Stimulated activated memory B cell treated with anti-CD40 and anti-IgM and Interleukin-4, amounts not matched to agents 10 μg/mL and 1 μg/mL and 100 μg/mL, for 72 hours (primary cell): Measurements from ENCODE around the gene PLOD3.
"Not testable (repeated sequence)": the region's sequence is repeated elsewhere in the genome, so short reads cannot be mapped to it uniquely, and the experiment has no call there.

Experiments used
- ATAC-seq: fragments of 150-1000 bp; cut with Tn5 transposase; 2 replicates; pipeline ENCODE4 v1.10.0; 2021
- H3K27ac Mint-ChIP-seq: one replicate; pipeline ENCODE4 v1.8.0; 2022; ENCODE audit warnings: mild to moderate bottlenecking, mixed read lengths
- H3K27me3 Mint-ChIP-seq: one replicate; pipeline ENCODE4 v1.8.0; 2022; ENCODE audit warnings: mixed read lengths
- H3K36me3 Mint-ChIP-seq: one replicate; pipeline ENCODE4 v1.8.0; 2022; ENCODE audit warnings: mixed read lengths
- H3K4me1 Mint-ChIP-seq: one replicate; pipeline ENCODE4 v1.8.0; 2022; ENCODE audit warnings: mixed read lengths
- H3K4me3 Mint-ChIP-seq: one replicate; pipeline ENCODE4 v1.8.0; 2022; ENCODE audit warnings: mild to moderate bottlenecking, moderate library complexity, mixed read lengths
- H3K9me3 Mint-ChIP-seq: one replicate; pipeline ENCODE4 v1.8.0; 2022; ENCODE audit warnings: mixed read lengths

The PLOD3 gene, protein sequence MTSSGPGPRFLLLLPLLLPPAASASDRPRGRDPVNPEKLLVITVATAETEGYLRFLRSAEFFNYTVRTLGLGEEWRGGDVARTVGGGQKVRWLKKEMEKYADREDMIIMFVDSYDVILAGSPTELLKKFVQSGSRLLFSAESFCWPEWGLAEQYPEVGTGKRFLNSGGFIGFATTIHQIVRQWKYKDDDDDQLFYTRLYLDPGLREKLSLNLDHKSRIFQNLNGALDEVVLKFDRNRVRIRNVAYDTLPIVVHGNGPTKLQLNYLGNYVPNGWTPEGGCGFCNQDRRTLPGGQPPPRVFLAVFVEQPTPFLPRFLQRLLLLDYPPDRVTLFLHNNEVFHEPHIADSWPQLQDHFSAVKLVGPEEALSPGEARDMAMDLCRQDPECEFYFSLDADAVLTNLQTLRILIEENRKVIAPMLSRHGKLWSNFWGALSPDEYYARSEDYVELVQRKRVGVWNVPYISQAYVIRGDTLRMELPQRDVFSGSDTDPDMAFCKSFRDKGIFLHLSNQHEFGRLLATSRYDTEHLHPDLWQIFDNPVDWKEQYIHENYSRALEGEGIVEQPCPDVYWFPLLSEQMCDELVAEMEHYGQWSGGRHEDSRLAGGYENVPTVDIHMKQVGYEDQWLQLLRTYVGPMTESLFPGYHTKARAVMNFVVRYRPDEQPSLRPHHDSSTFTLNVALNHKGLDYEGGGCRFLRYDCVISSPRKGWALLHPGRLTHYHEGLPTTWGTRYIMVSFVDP

DNA sequence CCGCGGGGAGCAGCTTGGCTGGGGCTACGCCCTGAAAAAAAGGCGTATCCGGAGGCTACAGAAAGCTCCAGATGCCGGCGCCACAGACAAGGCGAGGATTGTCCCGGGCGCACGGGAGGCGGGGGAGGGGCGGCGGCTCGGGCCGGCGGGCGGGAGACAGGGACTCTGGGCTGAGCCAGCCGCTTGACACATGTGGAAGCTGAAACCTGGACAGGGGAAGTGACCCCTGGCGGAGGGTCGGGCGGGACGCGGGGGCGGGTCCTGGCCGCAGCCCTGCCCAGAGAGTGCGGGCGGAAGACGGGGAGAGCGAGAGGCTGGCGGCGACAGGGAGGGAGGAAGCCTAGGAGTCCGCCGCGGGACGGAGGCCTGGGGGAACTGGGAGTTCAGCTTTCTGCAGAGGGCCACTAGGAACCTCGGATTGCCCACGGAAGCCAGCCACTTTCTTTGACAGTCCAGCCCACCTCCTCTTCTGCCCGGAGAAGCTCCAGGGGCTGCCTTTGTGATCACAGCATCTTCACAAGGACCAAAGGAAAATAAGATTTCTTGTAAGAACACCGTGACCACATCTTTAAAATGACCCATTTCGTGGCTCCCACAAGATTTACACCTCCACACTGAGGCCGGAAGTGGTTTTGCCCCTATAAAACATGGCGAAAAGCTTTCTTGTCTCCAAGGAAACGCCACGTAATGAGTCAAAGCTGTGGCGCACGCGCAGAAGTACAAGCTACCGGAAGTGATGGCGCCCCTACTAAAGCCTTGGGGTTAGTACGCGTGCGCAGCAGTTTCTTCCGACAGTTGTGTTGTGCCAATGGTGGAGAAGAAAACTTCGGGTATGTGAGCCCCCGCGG, at the start of gene PLOD3, which contains the start of gene ZNHIT1:
Gene PLOD3 (minus strand): TSS at position 194 of the 848 bp plus-strand sequence. CDS start 307 bp downstream, outside the sequence.
Gene ZNHIT1 (plus strand): TSS at position 778 of the 848 bp plus-strand sequence. CDS start 31 bp downstream, at position 809.
- Mint-ChIP-seq H3K27ac (peak within 1 kb of the TSS; percentile 94), H3K9me3 (no peaks in the 10 kb centered on the region), H3K36me3 (peaks cover 39% of the 10 kb centered on the region), H3K27me3 (no peaks in the 10 kb centered on the region), H3K4me1 (peaks cover 52% of the 10 kb centered on the region), H3K4me3 (peak within 1 kb of the TSS; percentile 98)
- ATAC-seq: peak; percentile 88

DNA sequence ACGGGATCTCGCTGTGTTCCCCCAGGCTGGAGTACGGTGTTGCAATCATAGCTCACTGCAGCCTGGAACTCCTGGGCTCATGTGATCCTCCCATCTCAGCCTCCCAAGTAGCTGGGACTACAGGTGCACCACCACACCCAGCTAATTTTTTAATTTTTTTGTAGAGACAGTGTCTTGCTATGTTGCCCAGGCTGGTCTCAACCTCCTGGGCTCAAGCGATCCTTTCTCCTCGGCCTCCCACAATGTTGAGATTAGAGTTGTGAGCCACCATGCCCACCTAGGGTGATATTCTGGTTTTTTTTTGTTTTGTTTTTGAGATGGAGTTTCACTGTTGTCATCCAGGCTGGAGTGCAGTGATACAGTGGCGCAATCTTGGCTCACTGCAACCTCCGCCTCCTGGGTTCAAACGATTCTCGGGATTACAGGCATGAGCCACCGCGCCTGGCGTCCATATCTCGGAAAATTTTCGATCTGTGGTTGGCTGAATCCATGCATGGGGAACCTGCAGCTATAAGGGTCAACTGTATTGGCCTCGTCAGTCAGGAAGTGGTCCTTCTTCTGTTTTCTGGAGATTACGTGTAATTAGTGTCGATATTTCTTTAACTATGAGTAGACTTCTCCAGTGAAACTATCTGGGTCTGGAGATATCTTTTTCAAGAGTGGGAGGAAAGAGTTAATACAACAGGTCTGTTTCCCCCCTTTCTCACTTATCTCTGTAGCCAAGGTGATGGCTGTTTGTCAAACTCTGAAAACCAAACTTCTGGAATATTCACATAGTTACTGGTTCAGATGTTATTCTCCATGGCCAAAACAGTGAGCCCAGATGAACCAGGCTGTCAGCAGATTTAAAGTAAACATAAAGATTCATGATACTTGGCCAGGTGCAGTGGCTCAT, 48.5 kb upstream of the PLOD3 start:
- H3K27ac Mint-ChIP-seq: no peak overlapping the region
- H3K4me3 Mint-ChIP-seq: no peak overlapping the region
- H3K36me3 Mint-ChIP-seq: no peaks in the 10 kb centered on the region
- ATAC-seq: no peak
- no peaks in the 10 kb centered on the region for H3K9me3 Mint-ChIP-seq
- peaks cover 9% of the 10 kb centered on the region for H3K4me1 Mint-ChIP-seq
- H3K27me3 Mint-ChIP-seq: peaks cover 20% of the 10 kb centered on the region

DNA sequence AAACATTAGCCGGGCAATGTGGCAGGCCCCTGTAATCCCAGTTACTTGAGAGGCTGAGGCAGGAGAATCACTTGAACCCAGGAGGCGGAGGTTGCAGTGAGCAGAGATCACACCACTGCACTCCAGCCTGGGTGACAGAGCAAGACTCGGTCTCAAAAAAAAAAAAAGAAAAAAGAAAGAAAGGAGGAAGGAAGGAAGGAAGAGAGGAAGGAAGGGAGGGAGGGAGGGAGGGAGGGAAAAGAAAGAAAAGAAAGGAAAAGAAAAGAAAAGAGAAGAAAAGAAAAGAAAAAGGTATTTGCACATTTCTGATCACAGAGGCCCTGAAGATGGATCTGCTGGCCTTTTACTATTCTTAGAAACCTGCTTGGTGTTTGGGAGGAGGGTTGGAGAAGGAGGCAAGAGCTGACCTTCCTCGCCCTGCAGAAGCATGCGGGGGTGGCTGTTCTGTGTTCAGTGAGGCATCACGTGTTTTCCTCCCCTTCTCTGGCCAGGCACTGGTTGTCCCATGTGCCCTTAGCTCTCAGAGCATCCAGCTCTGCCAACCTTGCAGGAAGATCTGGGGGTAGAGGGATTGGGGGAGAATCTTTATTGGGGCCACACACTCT, 46.8 kb upstream of the PLOD3 start:
- H3K27me3 Mint-ChIP-seq: peaks cover 20% of the 10 kb centered on the region
- not testable (repeated sequence) for H3K4me3 Mint-ChIP-seq, H3K4me1 Mint-ChIP-seq, H3K36me3 Mint-ChIP-seq, ATAC-seq, H3K9me3 Mint-ChIP-seq, H3K27ac Mint-ChIP-seq

DNA sequence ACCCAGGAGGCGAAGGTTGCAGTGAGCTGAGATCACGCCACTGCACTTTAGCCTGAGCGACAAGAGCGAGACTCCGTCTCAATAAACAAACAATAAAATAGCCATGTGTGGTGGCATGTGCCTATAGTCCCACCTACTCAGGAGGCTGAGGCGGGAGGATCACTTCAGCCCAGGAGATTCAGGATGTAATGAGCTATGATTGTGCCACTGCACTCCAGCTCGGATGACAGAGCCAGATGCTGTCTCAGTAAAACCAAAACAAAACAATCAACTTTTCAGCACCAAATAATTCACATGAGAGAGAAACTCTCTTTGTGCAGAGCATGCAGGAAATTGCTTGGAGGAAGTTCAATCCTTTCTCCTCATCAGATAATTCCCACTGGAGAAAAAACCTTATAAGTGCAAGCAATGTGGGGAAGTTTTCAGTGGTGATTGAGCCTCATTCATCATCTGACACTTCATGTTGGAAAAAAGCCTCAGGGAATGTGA, 40.9 kb upstream of the PLOD3 start:
- Mint-ChIP-seq H3K9me3 (no peaks in the 10 kb centered on the region), H3K4me3 (no peak overlapping the region), H3K4me1 (no peaks in the 10 kb centered on the region), H3K27me3 (peaks cover 10% of the 10 kb centered on the region), H3K36me3 (no peaks in the 10 kb centered on the region), H3K27ac (no peak overlapping the region)
- no peak for ATAC-seq

DNA sequence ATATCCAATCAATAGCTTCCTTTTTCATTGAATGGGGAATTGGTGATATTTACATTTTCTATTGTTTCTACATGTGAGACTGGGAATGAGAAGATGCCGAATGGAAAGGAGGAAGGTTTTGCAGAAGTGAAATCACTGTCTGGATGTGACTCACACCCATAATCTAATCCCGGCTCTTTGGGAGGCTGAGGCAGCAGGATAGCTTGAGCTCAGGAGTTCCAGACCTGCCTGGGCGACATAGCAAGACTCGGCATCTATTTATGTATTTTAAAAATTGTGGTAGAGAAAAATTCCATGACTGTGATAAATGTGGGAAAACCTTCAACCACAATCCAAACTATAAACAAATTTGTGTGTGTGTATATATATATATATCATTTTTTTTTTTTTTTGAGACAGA, 38.4 kb upstream of the PLOD3 start:
- H3K9me3 Mint-ChIP-seq: no peaks in the 10 kb centered on the region
- peaks cover 10% of the 10 kb centered on the region for H3K27me3 Mint-ChIP-seq
- no peak overlapping the region for H3K27ac Mint-ChIP-seq
- no peak for ATAC-seq
- peaks cover 10% of the 10 kb centered on the region for H3K4me1 Mint-ChIP-seq
- H3K4me3 Mint-ChIP-seq: no peak overlapping the region
- peaks cover 7% of the 10 kb centered on the region for H3K36me3 Mint-ChIP-seq

DNA sequence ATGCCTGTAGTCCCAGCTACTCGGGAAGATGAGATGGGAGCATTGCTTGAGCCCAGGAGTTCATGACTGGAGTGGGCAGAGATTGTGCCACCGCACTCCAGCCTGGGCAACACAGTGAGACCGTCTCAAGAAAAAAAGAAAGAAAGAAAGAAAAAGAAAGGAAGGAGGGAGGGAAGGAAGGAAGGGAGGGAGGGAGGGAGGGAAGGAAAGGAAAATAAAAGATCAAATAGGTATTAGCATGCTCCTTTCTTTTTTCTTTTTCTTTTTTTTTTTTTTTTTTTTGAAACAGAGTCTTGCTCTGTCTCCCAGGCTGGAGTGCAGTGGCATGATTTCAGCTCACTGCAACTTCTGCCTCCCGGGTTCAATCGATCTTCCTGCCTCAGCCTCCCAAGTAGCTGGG, 35.8 kb upstream of the PLOD3 start:
- ATAC-seq: not testable (repeated sequence)
- peaks cover 10% of the 10 kb centered on the region for H3K27me3 Mint-ChIP-seq

DNA sequence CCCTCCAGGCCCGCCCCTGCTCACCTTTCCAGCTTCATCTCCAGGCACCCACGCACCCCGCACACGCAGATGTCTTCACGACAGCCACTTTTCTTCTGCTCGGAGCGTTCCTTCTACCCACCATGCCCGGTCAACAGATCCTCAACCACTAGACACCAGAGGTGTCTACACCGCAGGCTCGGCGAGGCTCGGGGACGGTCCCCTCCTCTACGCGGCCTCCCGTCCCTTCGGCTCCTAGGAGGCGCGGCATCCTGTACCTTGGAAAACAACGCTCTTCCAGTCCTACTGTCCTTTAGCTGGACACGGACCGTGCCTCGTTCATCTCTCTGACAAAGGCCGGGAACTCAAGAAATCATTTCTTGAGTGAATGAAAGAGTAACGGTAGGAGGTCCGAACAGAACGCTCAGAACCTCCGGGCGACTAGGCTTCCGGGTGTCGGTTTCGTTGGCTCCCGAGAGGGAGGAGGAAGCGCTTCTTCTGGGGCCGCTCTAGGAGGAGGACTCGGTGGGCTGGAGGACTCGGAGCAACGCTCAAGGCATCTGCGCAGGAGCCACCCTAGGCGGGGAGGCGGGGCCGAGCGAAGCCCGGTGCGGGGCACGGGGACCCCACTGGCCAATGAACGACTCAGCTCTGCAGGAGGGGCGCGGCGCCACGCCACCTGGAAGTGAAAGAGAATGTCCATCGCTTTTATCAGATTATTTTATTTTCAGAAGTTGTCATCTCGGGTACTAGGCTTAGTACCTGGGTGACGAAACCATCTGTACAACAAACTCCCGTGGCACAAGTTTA, 34.7 kb upstream of the PLOD3 start:
- Mint-ChIP-seq H3K4me3 (peak overlapping the region; percentile 93), H3K36me3 (peaks cover 29% of the 10 kb centered on the region), H3K4me1 (peaks cover 33% of the 10 kb centered on the region), H3K27me3 (peaks cover 10% of the 10 kb centered on the region), H3K27ac (peak overlapping the region; percentile 98), H3K9me3 (no peaks in the 10 kb centered on the region)
- peak; percentile 100 for ATAC-seq

More for the DNA sequence above, 35.8 kb upstream of the PLOD3 start:
- H3K27ac Mint-ChIP-seq, H3K9me3 Mint-ChIP-seq, H3K4me3 Mint-ChIP-seq: not testable (repeated sequence)
- Mint-ChIP-seq H3K36me3 (peaks cover 20% of the 10 kb centered on the region), H3K4me1 (peaks cover 23% of the 10 kb centered on the region)

DNA sequence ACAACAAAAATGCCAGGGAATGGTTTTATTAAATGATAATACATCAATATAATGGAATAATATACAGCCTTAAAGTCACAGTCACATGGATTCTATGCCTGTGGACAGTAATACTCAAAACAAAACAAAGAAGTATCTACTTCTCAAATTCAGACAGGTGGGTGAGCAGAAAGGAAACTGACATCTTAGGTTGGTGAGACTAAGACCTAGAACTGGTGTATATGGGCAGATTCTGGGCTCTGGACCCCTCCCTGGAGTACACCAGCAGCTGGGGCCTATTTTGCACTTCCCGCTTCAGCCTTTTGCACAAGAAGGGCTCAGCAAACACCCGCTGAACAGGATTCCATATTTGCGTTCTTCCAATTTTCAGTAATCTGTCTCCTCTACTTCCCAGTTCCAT, 32.9 kb upstream of the PLOD3 start:
- Mint-ChIP-seq H3K4me1 (peaks cover 40% of the 10 kb centered on the region), H3K4me3 (peak overlapping the region; percentile 93), H3K9me3 (no peaks in the 10 kb centered on the region), H3K27me3 (peaks cover 10% of the 10 kb centered on the region), H3K36me3 (peaks cover 34% of the 10 kb centered on the region), H3K27ac (peak overlapping the region; percentile 98)
- peak; percentile 71 for ATAC-seq

DNA sequence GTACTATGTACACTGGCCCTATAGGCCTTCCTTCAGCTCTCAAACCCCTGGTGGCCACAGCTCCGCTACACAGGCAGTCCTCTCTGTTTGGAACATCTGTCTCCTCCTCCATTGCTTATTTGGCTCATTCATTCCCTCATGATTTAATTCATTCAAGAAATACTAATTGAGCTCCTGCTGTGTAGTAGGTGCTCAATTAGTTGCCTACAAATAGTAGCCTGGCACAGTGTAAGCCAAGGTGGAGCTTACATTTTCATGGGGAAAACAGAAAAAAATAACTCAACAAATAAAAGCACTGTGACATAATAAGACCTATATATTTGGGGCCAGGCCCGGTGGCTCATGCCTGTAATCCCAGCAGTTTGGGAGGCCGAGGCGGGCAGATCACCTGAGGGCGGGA, 30.9 kb upstream of the PLOD3 start:
- Mint-ChIP-seq H3K4me1 (peaks cover 55% of the 10 kb centered on the region), H3K36me3 (peaks cover 41% of the 10 kb centered on the region), H3K27ac (no peak overlapping the region), H3K4me3 (no peak overlapping the region), H3K9me3 (no peaks in the 10 kb centered on the region), H3K27me3 (no peaks in the 10 kb centered on the region)
- no peak for ATAC-seq

DNA sequence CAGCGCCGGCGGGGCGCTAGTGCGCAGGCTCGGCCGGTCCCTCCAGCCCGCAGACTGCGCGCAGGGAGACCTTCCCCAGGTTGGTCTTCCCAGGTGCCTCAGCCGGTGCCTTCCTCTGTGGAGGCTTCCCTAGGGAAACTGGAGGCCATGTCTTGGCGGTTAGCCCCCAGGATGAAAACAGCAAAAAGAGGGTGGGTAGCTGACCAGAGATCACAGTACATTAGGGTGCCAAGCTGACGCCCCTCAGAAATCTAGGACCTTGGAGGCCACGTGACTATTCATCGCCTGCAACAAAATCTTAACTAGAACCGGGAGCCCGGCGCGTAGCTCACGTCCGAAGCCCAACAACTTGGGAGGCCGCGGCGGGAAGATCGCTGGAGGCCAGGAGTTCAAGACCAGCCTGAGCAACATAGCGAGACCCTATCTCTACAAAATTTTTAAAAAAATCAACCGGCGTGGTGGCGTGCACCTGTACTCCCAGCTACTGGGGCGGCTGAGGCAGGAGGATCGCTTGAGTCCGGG, 27.8 kb upstream of the PLOD3 start:
- no peak for ATAC-seq
- no peaks in the 10 kb centered on the region for H3K9me3 Mint-ChIP-seq
- H3K27me3 Mint-ChIP-seq: no peaks in the 10 kb centered on the region
- peak overlapping the region; percentile 98 for H3K4me3 Mint-ChIP-seq
- peaks cover 44% of the 10 kb centered on the region for H3K4me1 Mint-ChIP-seq
- H3K36me3 Mint-ChIP-seq: peaks cover 37% of the 10 kb centered on the region
- peak overlapping the region; percentile 91 for H3K27ac Mint-ChIP-seq

DNA sequence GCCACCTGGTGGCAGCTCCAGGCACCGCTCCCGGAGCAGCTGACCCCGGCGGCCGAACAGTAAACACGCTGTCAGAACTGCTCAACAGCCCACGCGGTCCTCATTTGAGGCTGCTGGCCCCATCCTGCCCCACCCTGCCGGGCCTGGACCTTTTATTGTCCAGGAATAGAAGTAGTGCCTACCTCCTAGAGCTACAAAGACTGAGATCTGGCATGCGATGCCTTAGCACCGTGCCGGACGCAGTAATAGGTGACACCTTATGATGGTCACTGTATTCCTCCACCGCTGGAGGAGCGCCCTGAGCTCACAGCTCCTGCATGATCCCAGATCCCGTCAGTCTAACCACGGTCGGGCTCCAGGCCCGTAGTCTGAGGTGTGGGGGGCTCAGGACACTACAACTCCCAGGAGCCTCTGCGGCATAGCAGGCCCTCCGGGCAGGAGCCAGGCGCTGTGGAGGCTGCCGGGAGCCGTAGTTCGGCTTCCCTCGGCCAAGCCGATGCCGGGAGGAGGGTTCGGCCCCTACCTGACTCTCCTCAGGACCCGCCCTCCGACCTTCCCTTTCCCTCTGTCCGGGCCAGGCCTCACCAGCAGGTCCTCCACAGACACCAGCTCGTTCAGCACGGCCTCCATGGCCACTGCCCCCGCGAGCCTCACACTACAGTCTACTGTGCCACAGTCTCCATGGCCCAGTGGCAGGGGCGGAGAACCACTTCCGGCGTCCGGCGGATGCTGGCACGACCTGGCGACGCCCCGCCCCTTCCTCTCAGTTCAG, 27.2 kb upstream of the PLOD3 start, which contains the start of gene FIS1:
Gene FIS1 (minus strand): TSS at position 707 of the 772 bp plus-strand sequence. CDS start 77 bp downstream, at position 630.
- no peaks in the 10 kb centered on the region for H3K27me3 Mint-ChIP-seq
- peak; percentile 99 for ATAC-seq
- H3K4me3 Mint-ChIP-seq: peak within 1 kb of the TSS; percentile 98
- H3K4me1 Mint-ChIP-seq: peaks cover 38% of the 10 kb centered on the region
- peak within 1 kb of the TSS; percentile 91 for H3K27ac Mint-ChIP-seq
- no peaks in the 10 kb centered on the region for H3K9me3 Mint-ChIP-seq
- peaks cover 33% of the 10 kb centered on the region for H3K36me3 Mint-ChIP-seq

DNA sequence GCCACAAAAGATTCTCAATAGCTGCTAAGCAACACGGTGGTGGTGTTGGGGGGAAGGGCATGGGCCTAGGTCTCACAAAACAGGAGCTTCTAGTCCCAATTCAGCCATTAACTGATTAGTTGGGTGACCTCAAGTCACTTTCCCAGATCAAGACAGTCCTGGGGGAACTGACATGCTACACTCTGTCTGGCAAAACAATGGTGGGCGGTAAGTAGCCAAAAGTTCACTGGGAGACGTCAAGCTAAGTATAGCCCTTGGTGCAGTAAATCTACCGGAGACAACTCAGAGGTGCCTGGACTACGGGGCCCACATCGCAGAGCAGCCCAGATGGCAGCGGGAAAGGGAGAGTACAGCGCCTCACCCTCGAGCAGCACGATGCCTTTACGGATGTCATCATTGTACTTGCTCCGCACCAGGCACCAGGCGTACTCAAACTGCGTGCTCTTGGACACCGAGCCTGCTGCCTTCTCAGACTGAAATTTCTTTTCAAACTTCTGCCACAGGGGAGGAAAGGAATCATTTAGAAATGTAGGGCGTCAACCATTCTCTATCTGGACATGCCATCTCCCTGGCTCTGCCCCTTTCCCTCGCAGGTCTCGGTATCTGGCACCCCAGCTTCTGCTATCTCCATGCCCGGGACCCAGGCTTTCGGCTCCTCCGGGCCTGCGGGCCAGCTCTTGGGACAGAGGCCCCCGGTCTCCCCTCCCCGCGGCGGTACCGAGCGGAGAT, 26.4 kb upstream of the PLOD3 start:
- peak overlapping the region; percentile 91 for H3K27ac Mint-ChIP-seq
- H3K4me1 Mint-ChIP-seq: peaks cover 38% of the 10 kb centered on the region
- peak overlapping the region; percentile 98 for H3K4me3 Mint-ChIP-seq

More for the DNA sequence above, 26.4 kb upstream of the PLOD3 start:
- Mint-ChIP-seq H3K9me3 (no peaks in the 10 kb centered on the region), H3K36me3 (peaks cover 36% of the 10 kb centered on the region), H3K27me3 (no peaks in the 10 kb centered on the region)
- no peak for ATAC-seq
